HG03280 (cell line): ENCODE results near the gene MAML3.

Source experiments
- ATAC-seq: cut with Tn5 transposase; IDR thresholded peaks from one replicate; pipeline ENCODE4 v1.9.1; 2021; ENCODE audit warnings: mild to moderate bottlenecking, moderate library complexity; ENCODE audit not compliant: unreplicated experiment

Gene MAML3

GRCh38 chr4:140127422-140127821 is 26.6 kb downstream of the MAML3 start:
- ATAC-seq, result no peak

- no peak for ATAC-seq
These were observed 27.7 kb downstream of the MAML3 start for GRCh38 chr4:140126261-140126660.

- ATAC-seq, result no peak
These were observed 28.6 kb downstream of the MAML3 start for GRCh38 chr4:140125374-140125773.

GRCh38 chr4:140123666-140124377 is 30.2 kb downstream of the MAML3 start:
- no peak for ATAC-seq

GRCh38 chr4:140122891-140123290 is 31.1 kb downstream of the MAML3 start:
- no peak for ATAC-seq

GRCh38 chr4:140121646-140122045 is 32.3 kb downstream of the MAML3 start:
- no peak for ATAC-seq

- no peak for ATAC-seq
These were observed 34.9 kb downstream of the MAML3 start for GRCh38 chr4:140118931-140119640.

GRCh38 chr4:140117947-140118346 is 36.0 kb downstream of the MAML3 start:
- ATAC-seq, result no peak

GRCh38 chr4:140116442-140117104 is 37.4 kb downstream of the MAML3 start:
- ATAC-seq, result no peak

- ATAC-seq, result no peak
These were observed 38.8 kb downstream of the MAML3 start for GRCh38 chr4:140115140-140115539.

GRCh38 chr4:140113653-140114052 is 40.3 kb downstream of the MAML3 start:
- ATAC-seq, result no peak

GRCh38 chr4:140112576-140112975 is 41.4 kb downstream of the MAML3 start:
- ATAC-seq, result no peak

- no peak for ATAC-seq
These were observed 42.7 kb downstream of the MAML3 start for GRCh38 chr4:140111256-140111655.

- ATAC-seq, result no peak
These were observed 43.3 kb downstream of the MAML3 start for GRCh38 chr4:140110542-140111215.

GRCh38 chr4:140109737-140110136 is 44.2 kb downstream of the MAML3 start:
- ATAC-seq, result no peak

- no peak for ATAC-seq
These were observed 44.7 kb downstream of the MAML3 start for GRCh38 chr4:140109292-140109691.

GRCh38 chr4:140108713-140109230 is 45.2 kb downstream of the MAML3 start:
- no peak for ATAC-seq

GRCh38 chr4:140108243-140108642 is 45.7 kb downstream of the MAML3 start:
- no peak for ATAC-seq

- ATAC-seq, result no peak
These were observed 47.6 kb downstream of the MAML3 start for GRCh38 chr4:140106289-140106844.

GRCh38 chr4:140105436-140105835 is 48.5 kb downstream of the MAML3 start:
- ATAC-seq, result no peak

- peak; percentile 79 for ATAC-seq
These were observed 50.3 kb downstream of the MAML3 start for GRCh38 chr4:140103676-140104075.
